ENCODE results near the gene RPL7L1.

The RPL7L1 gene

GRCh38 chr6:42928986-42929820, 49.8 kb downstream of the RPL7L1 start, which contains the start of gene CNPY3:
TSS of gene CNPY3 (plus strand) at chr6:42929480. CDS start at chr6:42929571, 91 bp downstream.
- in situ Hi-C loops (cut with MboI; ENCODE audit: low sequenced_read_pairs): no loop called here

- in situ Hi-C loops (cut with MboI; ENCODE audit: low sequenced_read_pairs): no loop called here
These were observed 50.5 kb downstream of the RPL7L1 start for GRCh38 chr6:42929821-42930360.

GRCh38 chr6:42932412-42932811, 53.0 kb downstream of the RPL7L1 start:
- in situ Hi-C loops (cut with MboI; ENCODE audit: low sequenced_read_pairs): no loop called here

- in situ Hi-C loops (cut with MboI; ENCODE audit: low sequenced_read_pairs): no loop called here
These were observed 53.8 kb downstream of the RPL7L1 start for GRCh38 chr6:42933205-42933604.

- in situ Hi-C loops (cut with MboI; ENCODE audit: low sequenced_read_pairs): no loop called here
These were observed 55.9 kb downstream of the RPL7L1 start for GRCh38 chr6:42935322-42935721.

- in situ Hi-C loops (cut with MboI; ENCODE audit: low sequenced_read_pairs): no loop called here
These were observed 57.0 kb downstream of the RPL7L1 start for GRCh38 chr6:42936398-42936797.

GRCh38 chr6:42937548-42938427, 58.4 kb downstream of the RPL7L1 start:
- in situ Hi-C loops (cut with MboI; ENCODE audit: low sequenced_read_pairs): no loop called here

- in situ Hi-C loops (cut with MboI; ENCODE audit: low sequenced_read_pairs): no loop called here
These were observed 59.0 kb downstream of the RPL7L1 start for GRCh38 chr6:42938428-42938796.

- in situ Hi-C loops (cut with MboI; ENCODE audit: low sequenced_read_pairs): no loop called here
These were observed 59.8 kb downstream of the RPL7L1 start for GRCh38 chr6:42938987-42939809.
